NCI-H748 (cell line): Measurements from ENCODE around the gene UTP25.
"Not testable (repeated sequence)": the region's sequence is repeated elsewhere in the genome, so short reads cannot be mapped to it uniquely, and the experiment has no call there.

Source experiments
- DNase-seq: peaks from one replicate; lab custom pipeline; 2025; ENCODE audit not compliant: unreplicated experiment; lab: John Stamatoyannopoulos, UW

The UTP25 gene

GRCh38 chr1:209893751-209894150 is 66.0 kb downstream of the UTP25 start:
- DNase-seq, result no peak

- no peak for DNase-seq
Measured at GRCh38 chr1:209895709-209896108, 67.9 kb downstream of the UTP25 start.

- DNase-seq, result no peak
Measured at GRCh38 chr1:209896346-209896745, 68.6 kb downstream of the UTP25 start.

GRCh38 chr1:209898271-209898670 is 70.5 kb downstream of the UTP25 start:
- DNase-seq, result not testable (repeated sequence)

DNA sequence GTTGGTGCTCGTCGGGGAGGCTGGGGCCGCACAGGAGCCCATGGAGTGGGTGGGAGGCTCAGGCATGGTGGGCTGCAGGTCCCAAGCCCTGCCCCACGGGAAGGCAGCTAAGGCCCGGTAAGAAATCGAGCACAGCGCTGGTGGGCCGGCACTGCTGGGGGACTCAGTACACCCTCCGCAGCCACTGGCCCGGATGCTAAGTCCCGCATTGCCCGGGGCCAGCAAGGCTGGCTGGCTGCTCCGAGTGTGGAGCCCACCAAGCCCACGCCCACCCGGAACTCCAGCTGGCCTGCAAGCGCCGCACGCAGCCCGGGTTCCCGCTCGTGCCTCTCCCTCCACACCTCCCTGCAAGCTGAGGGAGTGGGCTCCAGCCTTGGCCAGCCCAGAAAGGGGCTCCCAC is 71.1 kb downstream of the UTP25 start:
- DNase-seq, result not testable (repeated sequence)

DNA sequence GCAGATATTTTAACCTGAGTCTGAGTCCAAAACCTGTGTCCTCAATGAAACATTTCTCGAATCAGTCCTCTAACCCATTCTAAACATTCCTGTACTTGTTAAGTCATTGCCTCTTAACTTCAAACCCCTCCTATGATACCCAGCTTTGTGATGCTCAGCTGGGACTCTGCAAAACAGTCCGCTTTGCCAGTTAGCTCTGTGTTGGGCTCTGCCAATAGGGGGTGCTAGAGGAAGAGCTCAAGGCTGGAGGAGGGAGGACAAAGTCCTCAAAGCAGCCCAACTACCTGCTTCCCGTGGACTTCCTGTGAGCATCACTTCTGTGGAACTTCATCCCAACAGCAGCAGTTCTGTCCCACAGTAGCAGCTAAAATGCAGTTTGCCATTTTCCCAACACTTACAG is 72.2 kb downstream of the UTP25 start:
- DNase-seq, result peak; percentile 47

GRCh38 chr1:209900734-209901133 is 73.0 kb downstream of the UTP25 start:
- DNase-seq, result no peak

GRCh38 chr1:209901211-209901610 is 73.4 kb downstream of the UTP25 start:
- DNase-seq, result no peak

DNA sequence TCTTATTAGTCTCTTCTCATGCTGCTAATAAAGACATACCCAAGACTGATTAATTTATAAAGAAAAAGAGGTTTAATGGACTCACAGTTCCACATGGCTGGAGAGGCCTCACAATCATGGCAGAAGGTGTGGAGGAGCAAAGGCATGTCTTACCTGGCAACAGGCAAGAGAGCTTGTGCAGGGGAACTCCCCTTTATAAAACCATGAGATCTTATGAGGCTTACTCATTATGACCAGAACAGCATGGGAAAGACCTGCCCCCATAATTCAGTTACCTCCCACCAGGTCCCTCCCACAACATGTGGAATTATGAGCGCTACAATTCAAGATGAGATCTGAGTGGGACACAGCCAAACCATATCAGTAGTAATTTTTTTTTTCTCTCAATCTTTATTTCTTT is 77.0 kb downstream of the UTP25 start:
- not testable (repeated sequence) for DNase-seq
